T-helper 2 cell treated with Interferon-gamma antibody and Interleukin-4, amounts not matched to agents 100 ng/mL and 5 ng/mL, for 36 hours (primary cell): Measurements from ENCODE around the gene C14orf119. TPM values are rescaled to one million over a fixed set of nuclear protein-coding genes. Genes with fewer than 3 reads are reported as not detected.
"Not testable (repeated sequence)": the region's sequence is repeated elsewhere in the genome, so short reads cannot be mapped to it uniquely, and the experiment has no call there.

ENCODE experiments used
- intact Hi-C: fragments of 100-400 bp; cut with micrococcal nuclease; formaldehyde crosslinking; loops from one replicate; pipeline ENCODE4 v1.15.1; 2023
- total RNA-seq: library from RNA; stranded (reverse); gene quantifications from 2 replicates; pipeline ENCODE4 v1.2.3, GENCODE V29; 2022

Gene C14orf119
- total RNA-seq, 1 donor from 2014 or later = 41.2 TPM

- intact Hi-C loops = no loop called here
These were observed 10.1 kb downstream of the C14orf119 start for GRCh38 chr14:23105348-23105824.

GRCh38 chr14:23106747-23107045 is 11.4 kb downstream of the C14orf119 start:
- intact Hi-C loops = no loop called here

DNA sequence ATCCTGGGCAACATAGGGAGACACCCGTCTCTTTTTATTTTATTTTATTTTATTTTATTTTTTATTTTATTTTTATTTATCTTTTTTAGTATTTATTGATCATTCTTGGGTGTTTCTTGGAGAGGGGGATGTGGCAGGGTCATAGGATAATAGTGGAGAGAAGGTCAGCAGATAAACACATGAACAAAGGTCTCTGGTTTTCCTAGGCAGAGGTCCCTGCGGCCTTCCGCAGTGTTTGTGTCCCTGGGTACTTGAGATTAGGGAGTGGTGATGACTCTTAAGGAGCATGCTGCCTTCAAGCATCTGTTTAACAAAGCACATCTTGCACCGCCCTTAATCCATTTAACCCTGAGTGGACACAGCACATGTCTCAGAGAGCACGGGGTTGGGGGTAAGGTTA is 12.3 kb downstream of the C14orf119 start:
- intact Hi-C loops = not testable (repeated sequence)

- intact Hi-C loops = not testable (repeated sequence)
These were observed 12.9 kb downstream of the C14orf119 start for GRCh38 chr14:23108169-23108568.

- intact Hi-C loops = no loop called here
These were observed 14.5 kb downstream of the C14orf119 start for GRCh38 chr14:23109769-23110168.

DNA sequence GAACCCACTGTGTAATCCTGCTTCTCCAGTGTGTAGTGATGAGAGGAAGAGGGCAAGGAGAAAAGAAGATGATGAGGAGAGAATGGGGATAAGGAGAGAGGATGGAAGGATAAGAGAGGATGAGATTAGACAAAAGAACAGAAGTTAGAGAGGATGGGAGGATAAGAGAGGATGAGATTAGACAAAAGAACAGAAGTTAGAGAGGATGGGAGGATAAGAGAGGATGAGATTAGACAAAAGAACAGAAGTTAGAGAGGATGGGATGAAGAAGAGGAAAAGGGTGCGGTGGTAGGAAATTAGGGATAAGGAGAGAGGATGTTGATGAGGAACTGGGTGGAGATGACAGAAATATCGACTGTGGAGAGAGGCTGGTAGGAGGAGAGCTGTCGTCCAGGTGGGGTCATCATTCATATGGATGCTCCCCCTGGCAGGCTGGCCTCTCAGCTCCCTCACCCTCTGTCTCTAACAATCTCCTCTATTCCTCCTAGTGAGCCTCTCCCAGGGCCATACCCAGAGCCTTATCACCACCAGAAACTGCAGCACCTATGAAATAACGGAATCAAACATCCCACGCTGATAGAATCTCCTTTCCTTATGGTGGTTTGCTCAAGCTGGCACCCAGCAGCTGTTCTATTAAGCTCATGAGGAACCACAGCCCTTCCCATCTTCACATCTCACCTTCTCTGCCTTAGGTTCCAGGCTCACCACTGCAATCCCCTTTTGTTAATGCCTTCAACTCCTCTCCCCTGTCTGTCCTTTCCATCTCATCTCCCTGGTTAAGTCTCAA is 15.5 kb downstream of the C14orf119 start:
- intact Hi-C loops = no loop called here

- intact Hi-C loops = no loop called here
These were observed 17.3 kb downstream of the C14orf119 start for GRCh38 chr14:23112359-23113178.

DNA sequence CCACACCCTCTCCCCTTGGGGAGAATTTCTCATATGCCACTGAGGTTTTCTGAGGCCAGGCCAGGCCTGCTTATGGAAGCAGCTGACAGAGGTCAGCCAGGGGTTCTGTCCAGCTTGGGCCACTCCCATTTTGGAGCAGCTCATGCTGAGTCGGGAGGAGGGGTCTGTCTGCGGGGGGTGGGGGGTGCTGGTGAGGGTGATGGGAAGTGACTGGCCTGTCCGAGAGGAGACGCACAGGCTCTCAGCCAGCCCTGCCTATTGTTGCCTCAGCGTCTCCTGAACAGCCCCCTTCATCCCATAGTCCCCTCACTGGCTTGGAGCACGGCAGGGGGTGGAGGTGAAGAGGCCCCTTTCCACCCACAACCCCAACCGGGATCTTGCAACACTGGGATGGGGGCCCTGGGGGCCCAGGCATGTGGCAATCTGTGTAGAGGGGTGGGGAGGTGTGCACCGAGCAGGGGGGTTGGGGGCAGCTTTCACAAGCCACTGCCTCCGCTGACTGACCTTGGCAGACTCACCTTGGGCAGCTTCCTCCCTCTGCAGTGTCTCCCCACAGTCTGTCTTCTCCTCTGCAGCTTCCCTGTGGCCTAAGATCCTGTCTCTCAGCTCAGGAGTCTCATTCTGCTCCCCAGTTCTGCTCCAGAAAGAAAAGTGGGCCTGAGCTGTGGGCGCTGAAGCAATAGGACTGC is 18.3 kb downstream of the C14orf119 start:
- intact Hi-C loops = no loop called here

DNA sequence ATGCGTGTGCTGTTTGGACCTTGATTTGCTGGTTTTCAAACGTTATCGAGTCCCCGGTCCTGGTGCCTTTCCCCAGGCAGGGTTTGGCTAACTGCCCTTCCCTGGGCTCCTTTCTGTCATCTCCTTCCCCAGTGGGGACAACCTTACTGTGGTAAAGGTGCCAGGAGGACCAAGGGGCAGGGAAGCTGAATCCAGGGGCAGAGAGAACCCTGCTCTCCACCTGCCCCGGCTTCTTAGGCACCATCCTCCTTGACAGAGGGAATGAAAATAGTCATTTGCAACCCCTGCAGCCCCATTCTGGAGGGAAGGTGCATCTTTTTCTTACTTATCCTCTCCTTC is 18.8 kb downstream of the C14orf119 start:
- intact Hi-C loops = no loop called here

DNA sequence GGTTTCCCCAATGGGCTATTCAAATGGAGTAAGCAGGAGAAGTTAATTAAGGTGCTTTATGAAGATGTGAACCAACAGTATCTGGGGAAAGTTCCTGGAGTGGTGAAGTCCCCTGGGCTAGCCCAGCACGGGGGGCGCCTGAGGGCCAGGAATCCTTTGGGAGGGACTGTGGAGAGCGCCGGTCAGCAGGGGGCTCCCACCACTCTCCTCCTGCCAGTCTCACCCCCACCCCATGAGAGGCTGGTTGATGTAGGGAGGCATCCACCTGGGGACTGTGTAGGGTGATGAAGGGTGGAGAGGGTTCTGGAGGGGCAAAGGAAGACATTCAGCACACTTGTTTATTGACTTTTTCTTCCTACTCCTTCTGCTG is 19.3 kb downstream of the C14orf119 start:
- intact Hi-C loops = no loop called here

DNA sequence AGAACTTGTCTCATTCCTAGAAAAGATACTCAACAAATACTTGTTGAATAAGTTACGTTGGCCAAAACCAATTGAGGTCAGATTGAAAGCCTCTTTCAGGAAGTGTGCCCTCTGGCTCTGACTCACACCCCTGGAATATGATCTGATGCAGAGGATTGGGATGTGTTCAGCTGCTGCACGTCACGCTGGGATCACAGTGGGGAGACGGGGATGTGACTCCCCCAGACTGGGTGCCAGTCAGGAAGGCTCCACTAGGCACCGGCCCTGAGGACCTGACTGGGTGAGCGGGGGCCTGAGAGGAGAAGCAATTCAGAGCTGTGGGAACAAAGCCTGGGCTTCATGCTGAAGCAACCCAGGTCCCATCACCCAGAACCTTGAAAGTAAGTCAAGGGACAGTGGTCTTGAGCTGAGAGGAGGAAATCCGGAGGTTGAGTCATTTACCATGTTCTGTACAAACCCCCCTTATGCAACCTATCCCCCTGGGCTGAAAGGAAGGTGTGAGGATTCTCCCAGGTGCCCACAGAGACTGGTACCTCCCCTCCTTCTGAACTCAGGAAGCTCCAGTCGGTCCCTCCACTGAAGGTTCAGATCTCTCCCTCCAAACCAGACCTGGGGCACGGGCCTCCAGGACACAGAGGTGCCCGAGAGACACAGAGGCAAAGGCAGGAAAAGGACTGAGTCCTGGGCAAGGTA is 19.9 kb downstream of the C14orf119 start:
- intact Hi-C loops = no loop called here

DNA sequence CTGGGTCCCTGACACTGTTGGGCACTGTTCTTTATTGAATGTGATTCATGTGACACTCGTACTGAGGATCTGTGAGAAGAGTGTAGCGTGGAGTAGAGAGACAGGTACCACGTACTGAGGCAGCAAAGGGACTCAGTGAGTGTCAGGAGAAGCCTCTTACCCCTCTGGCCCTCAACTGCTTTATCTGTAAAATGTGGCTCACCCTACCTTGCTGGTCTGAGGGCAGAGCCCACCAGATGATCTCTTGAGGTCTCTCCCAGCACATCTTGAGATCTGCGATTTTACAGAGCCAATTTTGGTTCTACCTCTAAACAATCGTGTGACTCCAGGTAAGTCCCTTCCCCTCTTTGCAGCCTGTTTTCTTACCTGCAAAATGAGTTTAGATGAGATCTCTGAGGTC is 20.6 kb downstream of the C14orf119 start:
- intact Hi-C loops = no loop called here

DNA sequence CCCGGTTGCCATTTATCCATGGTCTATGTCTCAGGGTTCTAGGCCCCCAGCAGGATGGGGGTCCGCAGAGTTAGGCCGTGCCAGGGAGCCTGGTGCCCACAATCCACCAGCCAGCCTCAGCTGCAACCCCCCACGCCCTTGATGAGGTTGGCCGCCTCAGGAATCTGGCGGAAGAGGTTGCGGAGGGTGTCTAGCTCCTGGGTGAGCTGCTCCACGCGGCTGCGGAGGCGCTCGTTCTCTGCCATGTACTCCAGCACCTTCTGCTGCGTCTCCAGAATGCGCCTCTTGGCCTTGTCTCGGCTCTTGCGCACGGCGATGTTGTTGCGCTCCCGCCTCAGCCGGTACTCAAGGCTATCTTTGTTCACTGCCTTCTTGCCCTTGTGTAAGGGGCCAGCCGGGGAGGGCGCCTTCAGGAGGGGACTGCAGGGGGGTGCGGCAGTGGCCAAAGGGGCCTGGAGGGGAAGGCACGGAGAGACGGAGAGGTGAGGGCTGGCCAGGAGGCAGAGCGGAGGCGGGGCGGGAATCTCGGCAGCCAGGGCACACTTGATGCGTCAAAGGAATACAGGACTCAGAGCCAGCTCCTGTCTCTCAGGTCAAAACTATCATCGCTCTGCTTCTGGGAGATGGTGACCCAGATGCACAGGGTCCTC is 22.2 kb downstream of the C14orf119 start:
- intact Hi-C loops = no loop called here

GRCh38 chr14:23118506-23119362 is 23.4 kb downstream of the C14orf119 start, which contains the start of gene CEBPE:
Gene CEBPE, minus strand, starts transcription at chr14:23119255. Its CDS starts 164 bp downstream, at chr14:23119091.
- intact Hi-C loops = no loop called here

GRCh38 chr14:23119363-23120327 is 24.3 kb downstream of the C14orf119 start:
- intact Hi-C loops = loop anchor here (1.0 to 5.0 kb wide), 2 partner anchors 178 to 261 kb away; no protein-coding TSS in a partner anchor

GRCh38 chr14:23120541-23121251 is 25.4 kb downstream of the C14orf119 start:
- intact Hi-C loops = loop anchor here (1.0 to 5.0 kb wide), 3 partner anchors 67 to 260 kb away; no protein-coding TSS in a partner anchor

GRCh38 chr14:23121361-23121771 is 26.1 kb downstream of the C14orf119 start:
- intact Hi-C loops = loop anchor here (1.0 to 5.0 kb wide), 2 partner anchors 66 to 176 kb away; no protein-coding TSS in a partner anchor

- intact Hi-C loops = loop anchor here (5.0 kb wide), 1 partner anchor 175 kb away; no protein-coding TSS in a partner anchor
These were observed 26.8 kb downstream of the C14orf119 start for GRCh38 chr14:23122086-23122485.
